Heart left ventricle (tissue), 13 donors: Measurements from ENCODE around the gene ZNF578.

ENCODE experiments used
- CTCF ChIP-seq, 12 donors: fragments of 200-600 bp; sonication (generic) in 4 of 12; IDR thresholded peaks; one replicate each; pipeline versions ENCODE4 v1.5.0 to v1.8.0; 2018 to 2022; ENCODE audit warnings: antibody characterized with exemption in 12 of 12, mild to moderate bottlenecking in 5 of 12
- POLR2A ChIP-seq, 2 donors: fragments of 450-650 bp; IDR thresholded peaks; one replicate each; pipeline ENCODE4 v1.6.1; 2017; ENCODE audit warnings: antibody characterized with exemption in 2 of 2, mild to moderate bottlenecking in 2 of 2, moderate library complexity in 2 of 2
- donor health status: ischemic (EF 13 %, LVEDD 7.1; RV severe dilation, severe dysfunction).
- donor health status: DM: no; HTN: yes; CAD: no.
- donor health status: DM: no; HTN: no; CAD: no.
- donor health status: ischemic (EF 25% LVEDD 6.9; RV normal size, moderate dysfunction).
- donor health status: ischemic (EF 25% LVEDD 5.7; RV mildly dilated, moderate dysfunction).
- donor health status: ischemic (EF 35%, LVEDD 5.7; RV mildly dilated, moderate dysfunction).
- donor health status: nonischemic (EF 11% LVEDD 7.7; RV severe dilation, severe dysfunction).
- donor health status: DM: yes; HTN: yes; CAD: no.
- donor health status: PGD.
- donor health status: ischemic (EF 29% LVEDD 5.4; RV normal size, mild dysfunction).
- donor health status: nonischemic (EF 23%, LVEDD 6.1; RV moderate dilation, normal function).

- TF ChIP-seq CTCF (IDR thresholded peaks at IDR 0.05), result no peak
- TF ChIP-seq POLR2A (IDR thresholded peaks at IDR 0.05), result no peak
These were observed 43.1 kb upstream of the ZNF578 start for GRCh38 chr19:52410276-52410675.
